Heart right ventricle (tissue), 16 donors: Measurements from ENCODE around the gene RARG. TPM values are rescaled to one million over a fixed set of nuclear protein-coding genes. Genes with fewer than 3 reads are reported as not detected.
"Not testable (repeated sequence)": the region's sequence is repeated elsewhere in the genome, so short reads cannot be mapped to it uniquely, and the experiment has no call there.

Source experiments
- ATAC-seq, 8 donors: fragments of 200-7000 bp; cut with Tn5 transposase; one replicate each; pipeline ENCODE4 v1.9.1; 2020; ENCODE audit warnings: mild to moderate bottlenecking in 8 of 8, moderate library complexity in 8 of 8, moderate number of reproducible peaks in 1 of 8
- DNase-seq, 2 donors: peaks; one replicate each; pipeline ENCODE4 v3.0.0-alpha.2; 2020
- H3K27ac ChIP-seq, 10 donors: fragments of 200-600 bp; sonication (generic) in 2 of 10; one replicate each; pipeline versions ENCODE4 v1.5.0 to v1.8.0; 2020 to 2022; ENCODE audit warnings: mild to moderate bottlenecking in 3 of 10
- H3K27me3 ChIP-seq, 7 donors: fragments of 200-600 bp; one replicate each; pipeline ENCODE4 v1.8.0; 2021 to 2022; ENCODE audit warnings: mild to moderate bottlenecking in 2 of 7
- H3K36me3 ChIP-seq, 9 donors: fragments of 200-600 bp; sonication (generic) in 1 of 9; one replicate each; pipeline versions ENCODE4 v1.5.0 to v1.8.0; 2020 to 2022; ENCODE audit warnings: mild to moderate bottlenecking in 2 of 9
- H3K4me1 ChIP-seq, 9 donors: fragments of 200-600 bp; sonication (generic) in 1 of 9; one replicate each; pipeline versions ENCODE4 v1.5.0 to v1.8.0; 2020 to 2022; ENCODE audit warnings: mild to moderate bottlenecking in 4 of 9
- H3K4me3 ChIP-seq, 10 donors: fragments of 200-600 bp; sonication (generic) in 2 of 10; one replicate each; pipeline versions ENCODE4 v1.5.0 to v1.8.0; 2020 to 2022; ENCODE audit warnings: mild to moderate bottlenecking in 7 of 10, moderate library complexity in 2 of 10
- H3K9me3 ChIP-seq, 11 donors: fragments of 200-600 bp in 10 of 11; sonication (generic) in 2 of 11; one replicate each; pipeline versions ENCODE4 v1.5.0 to v1.8.0; 2013 to 2022; ENCODE audit warnings: mild to moderate bottlenecking in 2 of 11, control low read depth in 1 of 11, moderate library complexity in 1 of 11
- WGBS, 2 donors: extraction: QIAGEN DNeasy Blood & Tissue Kit; methylation state at CpG; one replicate each; pipeline ENCODE4 v1.1.7; 2013; ENCODE audit warnings: inconsistent platforms in 1 of 2; 5-methylcytosine and 5-hydroxymethylcytosine counted together
- intact Hi-C, 10 donors: fragments of 100-400 bp; cut with DNase I; formaldehyde crosslinking; loops; one replicate each; pipeline versions ENCODE4 v1.11.1 to v1.14.2; 2022
- polyA plus RNA-seq, 2 donors: library from polyadenylated mRNA; stranded (reverse); fragments of 200-250 nt; gene quantifications; one replicate each; pipeline ENCODE4 v1.2.3, GENCODE V29; 2013
- total RNA-seq, 10 donors: library from RNA; stranded (reverse); fragmentation: NEBNext Ultra II Directional in 3 of 10; extraction: Animal tissue kit (Norgen Biotek cat#: 25700) in 3 of 10; gene quantifications; one replicate each; pipeline versions ENCODE4 v1.2.1 to v1.2.4, GENCODE V29; 2021 to 2023
- TF ChIP-seq, protein P1 (sequence below), 9 donors: fragments of 200-600 bp; sonication (generic) in 2 of 9; IDR thresholded peaks; one replicate each; pipeline versions ENCODE4 v1.5.0 to v1.8.0; 2021 to 2022; ENCODE audit warnings: antibody characterized with exemption in 9 of 9, mild to moderate bottlenecking in 5 of 9, moderate library complexity in 1 of 9
- donor health status: Arrhythmogenic right ventricular cardiomyopathy.
- donor health status: ischemic (EF 13 %, LVEDD 7.1; RV severe dilation, severe dysfunction).
- donor health status: healthy with polysubstance abuse.
- donor health status: DM: no; HTN: yes; CAD: no.
- donor health status: DM: no; HTN: no; CAD: no.
- donor health status: ischemic (EF 25% LVEDD 6.9; RV normal size, moderate dysfunction).
- donor health status: ischemic (EF 25% LVEDD 5.7; RV mildly dilated, moderate dysfunction).
- donor health status: healthy.
- donor health status: DM: yes; HTN: yes; CAD: no.
- donor health status: Ischemic cardiomyopathy.
- donor health status: ischemic (EF 35%, LVEDD 5.7; RV mildly dilated, moderate dysfunction).
- donor health status: nonischemic (EF 11% LVEDD 7.7; RV severe dilation, severe dysfunction).
- donor health status: DM: yes; HTN: yes; CAD: no.
- donor health status: PGD.
- donor health status: ischemic (EF 29% LVEDD 5.4; RV normal size, mild dysfunction).
- donor health status: nonischemic (EF 23%, LVEDD 6.1; RV moderate dilation, normal function).

The RARG gene
- total and polyA plus RNA-seq, 12 donors, result 7.0 to 21.7 (median 12.8) TPM

DNA sequence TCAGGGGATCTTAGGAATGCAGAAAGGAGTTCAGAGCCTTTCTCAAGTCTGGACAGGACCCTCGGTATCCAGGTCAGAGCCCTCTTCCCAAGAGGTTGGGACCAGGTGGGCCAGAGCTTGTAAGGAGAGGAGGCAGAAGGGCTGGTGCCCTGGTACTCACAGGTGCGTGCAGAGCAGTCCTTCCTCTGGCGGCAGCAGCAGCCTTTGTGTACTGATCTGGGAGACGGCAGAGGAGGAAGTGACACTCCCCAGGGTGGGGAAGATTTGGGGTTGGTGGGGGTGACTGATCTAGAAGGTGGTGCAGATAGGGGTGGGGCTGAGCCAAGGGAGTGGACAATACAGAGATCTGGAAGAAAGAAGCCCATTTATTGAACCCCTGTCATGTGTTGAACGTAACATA lies 25.0 kb downstream of the RARG start, which contains the start of gene ITGB7:
Gene ITGB7, minus strand, starts transcription at position 210 of the 400 bp plus-strand sequence. CDS start 6,808 bp downstream, outside the sequence.
- Histone ChIP-seq H3K27me3 (no peaks in the 10 kb centered on the region), H3K9me3 (no peaks in the 10 kb centered on the region), H3K4me1 (peaks cover 0 to 62% (median 11%) of the 10 kb centered on the region in 9 donors), H3K4me3 (peak within 1 kb of the TSS in 2 of 10 donors; percentile 13 to 50), H3K27ac (peak within 1 kb of the TSS in 4 of 10 donors; percentile 3 to 89 (median 42)), H3K36me3 (peaks cover 0 to 23% (median 19%) of the 10 kb centered on the region in 9 donors)
- intact Hi-C loops, result no loop called here
- ATAC-seq (no peak), DNase-seq (no peak)
- TF ChIP-seq, protein P1, sequence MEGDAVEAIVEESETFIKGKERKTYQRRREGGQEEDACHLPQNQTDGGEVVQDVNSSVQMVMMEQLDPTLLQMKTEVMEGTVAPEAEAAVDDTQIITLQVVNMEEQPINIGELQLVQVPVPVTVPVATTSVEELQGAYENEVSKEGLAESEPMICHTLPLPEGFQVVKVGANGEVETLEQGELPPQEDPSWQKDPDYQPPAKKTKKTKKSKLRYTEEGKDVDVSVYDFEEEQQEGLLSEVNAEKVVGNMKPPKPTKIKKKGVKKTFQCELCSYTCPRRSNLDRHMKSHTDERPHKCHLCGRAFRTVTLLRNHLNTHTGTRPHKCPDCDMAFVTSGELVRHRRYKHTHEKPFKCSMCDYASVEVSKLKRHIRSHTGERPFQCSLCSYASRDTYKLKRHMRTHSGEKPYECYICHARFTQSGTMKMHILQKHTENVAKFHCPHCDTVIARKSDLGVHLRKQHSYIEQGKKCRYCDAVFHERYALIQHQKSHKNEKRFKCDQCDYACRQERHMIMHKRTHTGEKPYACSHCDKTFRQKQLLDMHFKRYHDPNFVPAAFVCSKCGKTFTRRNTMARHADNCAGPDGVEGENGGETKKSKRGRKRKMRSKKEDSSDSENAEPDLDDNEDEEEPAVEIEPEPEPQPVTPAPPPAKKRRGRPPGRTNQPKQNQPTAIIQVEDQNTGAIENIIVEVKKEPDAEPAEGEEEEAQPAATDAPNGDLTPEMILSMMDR (IDR thresholded peaks at IDR 0.05), result no peak
- 60 to 62% methylated on average over 5 of the region's 5 CpGs for WGBS, 2 donors

DNA sequence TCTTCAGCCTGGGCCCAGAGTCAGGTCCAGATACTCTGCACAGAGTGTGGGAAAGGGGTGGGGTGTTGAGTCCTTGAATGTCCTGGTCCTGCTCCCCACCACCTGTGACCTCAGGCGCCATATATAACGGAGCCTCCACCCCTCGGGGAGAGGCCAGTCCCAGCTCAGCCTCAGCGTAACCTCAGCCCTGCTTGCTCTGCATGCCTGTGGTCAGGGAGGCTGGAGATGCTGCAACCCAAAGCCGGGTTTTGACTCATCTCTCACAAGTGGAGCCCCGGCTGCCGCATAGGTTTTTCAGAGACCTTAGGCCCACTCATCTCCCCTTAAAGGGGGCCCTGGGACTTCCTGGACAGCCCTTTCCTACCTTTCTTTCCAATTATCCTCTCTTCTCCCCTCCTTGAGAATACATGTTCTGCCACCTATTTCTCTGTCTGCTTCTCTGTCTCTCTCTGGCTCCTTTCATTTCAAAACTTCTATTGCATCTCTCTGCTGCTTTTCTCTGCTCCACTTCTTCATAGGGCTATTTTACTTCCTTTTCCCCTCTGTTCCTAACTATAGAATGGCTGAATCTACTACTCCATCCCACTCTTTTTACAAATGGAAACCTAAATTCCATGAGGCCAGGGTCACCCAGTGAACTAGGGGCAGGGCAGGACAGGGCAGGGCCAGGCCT lies 26.1 kb downstream of the RARG start:
- WGBS, 2 donors, result 73 to 82% methylated on average over 7 of the region's 7 CpGs
- Histone ChIP-seq H3K36me3 (peaks cover 0 to 12% (median 7%) of the 10 kb centered on the region in 9 donors), H3K27me3 (no peaks in the 10 kb centered on the region), H3K27ac (peak overlapping the region in 1 of 10 donors; percentile 79), H3K4me1 (peaks cover 0 to 72% (median 11%) of the 10 kb centered on the region in 9 donors), H3K9me3 (no peaks in the 10 kb centered on the region), H3K4me3 (peak overlapping the region in 1 of 10 donors; percentile 50)
- TF ChIP-seq, protein P1 (IDR thresholded peaks at IDR 0.05), result no peak
- intact Hi-C loops, result no loop called here
- ATAC-seq, result peak in 1 of 8 donors; percentile 19
- no peak for DNase-seq

DNA sequence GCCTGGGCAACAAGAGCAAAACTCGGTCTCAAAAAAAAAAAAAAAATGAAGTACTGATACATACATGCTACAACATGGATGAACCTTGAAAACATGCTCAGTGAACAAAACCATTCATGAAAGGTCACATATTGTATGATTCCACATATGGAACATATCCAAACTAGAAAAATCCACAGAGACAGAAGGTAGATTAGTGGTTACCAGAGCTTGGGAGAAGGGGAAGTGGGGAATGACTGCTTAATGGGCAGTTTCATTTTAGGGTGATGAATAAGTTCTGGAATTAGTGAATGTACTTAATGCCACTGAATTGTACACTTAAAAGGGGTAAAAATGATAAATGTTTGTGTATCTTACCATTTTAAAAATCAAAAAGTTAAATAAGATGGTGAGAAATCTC lies 27.7 kb downstream of the RARG start:
- Histone ChIP-seq H3K27ac (no peak overlapping the region), H3K36me3 (peaks cover 0 to 4% (median 0%) of the 10 kb centered on the region in 9 donors), H3K27me3 (no peaks in the 10 kb centered on the region), H3K4me3 (no peak overlapping the region), H3K9me3 (no peaks in the 10 kb centered on the region), H3K4me1 (peaks cover 0 to 75% (median 11%) of the 10 kb centered on the region in 9 donors)
- TF ChIP-seq, protein P1 (IDR thresholded peaks at IDR 0.05), result no peak
- intact Hi-C loops, result no loop called here
- DNase-seq (no peak), ATAC-seq (no peak)
- WGBS, 2 donors, result 95 to 100% methylated on average over 1 of the region's 1 CpG

DNA sequence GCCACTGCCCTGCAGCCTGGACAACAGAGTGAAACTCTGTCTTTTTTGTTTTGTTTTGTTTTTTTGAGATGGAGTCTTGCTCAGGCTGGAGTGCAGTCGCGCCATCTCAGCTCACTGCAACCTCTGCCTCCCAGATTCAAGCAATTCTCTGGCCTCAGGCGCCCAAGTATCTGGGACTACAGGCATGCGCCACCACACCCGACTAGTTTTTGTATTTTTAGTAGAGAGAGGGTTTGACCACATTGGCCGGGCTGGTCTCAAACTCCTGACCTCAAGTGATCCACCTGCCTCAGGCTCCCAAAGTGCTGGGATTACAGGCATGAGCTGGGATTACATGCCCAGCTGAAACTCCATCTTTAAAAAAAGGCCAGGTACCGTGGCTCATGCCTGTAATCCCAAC lies 29.7 kb downstream of the RARG start:
- DNase-seq, H3K27me3 ChIP-seq, H3K27ac ChIP-seq, ATAC-seq, H3K36me3 ChIP-seq, intact Hi-C loops, H3K9me3 ChIP-seq, H3K4me3 ChIP-seq: not testable (repeated sequence)
- WGBS, 2 donors, result 88 to 91% methylated on average over 7 of the region's 7 CpGs
- H3K4me1 ChIP-seq, result peaks cover 0 to 72% (median 8%) of the 10 kb centered on the region in 9 donors

DNA sequence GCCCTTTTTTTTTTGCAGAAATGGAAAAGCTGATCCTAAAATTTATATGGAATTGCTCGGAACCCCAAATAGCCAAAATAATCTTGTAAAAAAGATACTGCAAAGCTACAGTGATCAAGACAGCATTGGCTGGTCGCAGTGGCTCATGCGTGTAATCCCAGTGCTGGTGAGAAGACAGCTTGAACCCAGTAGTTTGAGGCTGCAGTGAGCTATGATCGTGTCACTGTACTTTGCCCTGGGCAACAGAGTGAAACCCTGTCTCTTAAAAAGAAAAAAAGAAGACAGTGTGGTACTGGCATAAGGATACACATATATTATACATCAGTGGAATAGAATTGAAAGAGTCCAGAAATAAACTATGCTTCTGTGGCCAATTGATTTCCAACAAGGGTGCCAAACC lies 30.4 kb downstream of the RARG start:
- intact Hi-C loops, result no loop called here
- 95 to 97% methylated on average over 4 of the region's 4 CpGs for WGBS, 2 donors
- DNase-seq, result no peak
- ATAC-seq, result no peak
- H3K9me3 ChIP-seq, result no peaks in the 10 kb centered on the region
- peaks cover 0 to 12% (median 0%) of the 10 kb centered on the region in 9 donors for H3K36me3 ChIP-seq
- H3K27ac ChIP-seq, result peak overlapping the region in 1 of 10 donors; percentile 54
- H3K4me1 ChIP-seq, result peaks cover 0 to 66% (median 8%) of the 10 kb centered on the region in 9 donors
- TF ChIP-seq, protein P1 (IDR thresholded peaks at IDR 0.05), result no peak
- no peak overlapping the region for H3K4me3 ChIP-seq
- no peaks in the 10 kb centered on the region for H3K27me3 ChIP-seq
